AG20443 (cell line): ENCODE measurements around the gene CT55.
"Not testable (repeated sequence)": the region's sequence is repeated elsewhere in the genome, so short reads cannot be mapped to it uniquely, and the experiment has no call there.

ENCODE experiments used
- DNase-seq: peaks from one replicate; pipeline ENCODE4 v3.0.0; 2012; ENCODE audit warnings: low spot score, mixed read lengths

Gene CT55

GRCh38 chrX:135170877-135171519 lies at the start of gene CT55:
TSS of gene CT55 (minus strand) at chrX:135171398. CDS start at chrX:135171171, 227 bp downstream.
- DNase-seq: no peak

- DNase-seq: no peak
Observed at GRCh38 chrX:135213200-135213844, 42.1 kb upstream of the CT55 start.

GRCh38 chrX:135206427-135206826 lies 35.2 kb upstream of the CT55 start:
- not testable (repeated sequence) for DNase-seq

GRCh38 chrX:135200297-135200696 lies 29.1 kb upstream of the CT55 start:
- DNase-seq: no peak

GRCh38 chrX:135194684-135195083 lies 23.5 kb upstream of the CT55 start:
- DNase-seq: no peak

- no peak for DNase-seq
Observed at GRCh38 chrX:135193740-135194139, 22.5 kb upstream of the CT55 start.

- no peak for DNase-seq
Observed at GRCh38 chrX:135191838-135192237, 20.6 kb upstream of the CT55 start.

GRCh38 chrX:135185795-135186443 lies 14.7 kb upstream of the CT55 start:
- peak; percentile 65 for DNase-seq

GRCh38 chrX:135178636-135179035 lies 7.4 kb upstream of the CT55 start:
- DNase-seq: no peak

- DNase-seq: no peak
Observed at GRCh38 chrX:135170468-135170867, 730 bp downstream of the CT55 start.

- DNase-seq: not testable (repeated sequence)
Observed at GRCh38 chrX:135169534-135169933, 1.7 kb downstream of the CT55 start.

GRCh38 chrX:135168486-135168885 lies 2.7 kb downstream of the CT55 start:
- DNase-seq: no peak

GRCh38 chrX:135154688-135155087 lies 16.5 kb downstream of the CT55 start:
- DNase-seq: not testable (repeated sequence)

- not testable (repeated sequence) for DNase-seq
Observed at GRCh38 chrX:135126145-135126544, 45.1 kb downstream of the CT55 start.

- DNase-seq: not testable (repeated sequence)
Observed at GRCh38 chrX:135120056-135120576, 51.1 kb downstream of the CT55 start, which contains the start of gene ETDB. TSS of gene ETDB (minus strand) at chrX:135120526. CDS start at chrX:135119261, 1,265 bp downstream.

- not testable (repeated sequence) for DNase-seq
Observed at GRCh38 chrX:135116064-135116463, 55.1 kb downstream of the CT55 start.

- no peak for DNase-seq
Observed at GRCh38 chrX:135114392-135114791, 56.8 kb downstream of the CT55 start.

GRCh38 chrX:135112743-135113142 lies 58.5 kb downstream of the CT55 start:
- no peak for DNase-seq

GRCh38 chrX:135112096-135112729 lies 59.0 kb downstream of the CT55 start:
- DNase-seq: peak; percentile 29

- DNase-seq: no peak
Observed at GRCh38 chrX:135109554-135109953, 61.6 kb downstream of the CT55 start.
